Measurements from ENCODE around the gene SGCA.

DNA sequence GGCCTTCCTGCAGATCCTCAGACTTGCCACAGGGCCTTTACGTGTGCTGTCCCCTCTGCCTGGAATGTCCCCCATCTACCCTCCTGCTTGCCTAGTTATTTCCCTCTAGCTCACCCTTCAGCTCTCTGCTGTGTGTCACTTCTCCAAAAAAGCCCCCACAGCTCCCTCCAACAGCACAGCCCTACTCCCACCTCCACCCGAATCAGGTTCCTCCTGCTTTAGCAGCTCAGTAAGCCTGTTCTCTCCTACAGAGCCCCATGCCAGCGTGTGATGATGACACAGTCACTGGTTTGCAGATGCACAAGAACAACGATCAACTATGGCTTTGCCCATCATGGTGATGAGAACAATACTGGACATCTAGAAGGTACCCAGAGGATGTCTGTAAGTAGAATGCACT lies 28.8 kb upstream of the SGCA start:
- TF ChIP-seq, protein P1, sequence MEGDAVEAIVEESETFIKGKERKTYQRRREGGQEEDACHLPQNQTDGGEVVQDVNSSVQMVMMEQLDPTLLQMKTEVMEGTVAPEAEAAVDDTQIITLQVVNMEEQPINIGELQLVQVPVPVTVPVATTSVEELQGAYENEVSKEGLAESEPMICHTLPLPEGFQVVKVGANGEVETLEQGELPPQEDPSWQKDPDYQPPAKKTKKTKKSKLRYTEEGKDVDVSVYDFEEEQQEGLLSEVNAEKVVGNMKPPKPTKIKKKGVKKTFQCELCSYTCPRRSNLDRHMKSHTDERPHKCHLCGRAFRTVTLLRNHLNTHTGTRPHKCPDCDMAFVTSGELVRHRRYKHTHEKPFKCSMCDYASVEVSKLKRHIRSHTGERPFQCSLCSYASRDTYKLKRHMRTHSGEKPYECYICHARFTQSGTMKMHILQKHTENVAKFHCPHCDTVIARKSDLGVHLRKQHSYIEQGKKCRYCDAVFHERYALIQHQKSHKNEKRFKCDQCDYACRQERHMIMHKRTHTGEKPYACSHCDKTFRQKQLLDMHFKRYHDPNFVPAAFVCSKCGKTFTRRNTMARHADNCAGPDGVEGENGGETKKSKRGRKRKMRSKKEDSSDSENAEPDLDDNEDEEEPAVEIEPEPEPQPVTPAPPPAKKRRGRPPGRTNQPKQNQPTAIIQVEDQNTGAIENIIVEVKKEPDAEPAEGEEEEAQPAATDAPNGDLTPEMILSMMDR (IDR thresholded peaks at IDR 0.05): no peak
- no peak for TF ChIP-seq POLR2AphosphoS5 (IDR thresholded peaks at IDR 0.05)
- TF ChIP-seq EP300 (IDR thresholded peaks at IDR 0.05): no peak
- TF ChIP-seq POLR2A (IDR thresholded peaks at IDR 0.05): no peak
